Neural cell (in vitro differentiated cells): ENCODE measurements around the gene HEY2. TPM values are rescaled to one million over a fixed set of nuclear protein-coding genes. Genes with fewer than 3 reads are reported as not detected.

ENCODE experiments used
- H2AFZ ChIP-seq: fragments of 200-600, 300-800 bp; sonication (generic), shearing (Covaris generic); 2 replicates; pipeline ENCODE4 v1.6.0; 2014; ENCODE audit warnings: low read depth, mild to moderate bottlenecking, antibody characterized with exemption, low read length, moderate library complexity
- H3F3A ChIP-seq: fragments of 200-600 bp; shearing (Covaris generic); 2 replicates; pipeline ENCODE4 v1.6.1; 2016; ENCODE audit warnings: mild to moderate bottlenecking, moderate library complexity, mixed read lengths, antibody characterized with exemption, low read length; ENCODE audit not compliant: insufficient read depth, poor library complexity, severe bottlenecking
- H3K27ac ChIP-seq: fragments of 200-600, 300-800 bp; sonication (generic), shearing (Covaris generic); 2 replicates; pipeline ENCODE4 v1.5.1; 2014; ENCODE audit warnings: mild to moderate bottlenecking, low read length, moderate library complexity
- H3K27me3 ChIP-seq: fragments of 300-800, 200-600 bp; sonication (generic), shearing (Covaris generic); 2 replicates; pipeline ENCODE4 v1.6.0; 2014; ENCODE audit warnings: mild to moderate bottlenecking, low read depth, low read length, moderate library complexity; ENCODE audit not compliant: insufficient read depth
- H3K36me3 ChIP-seq: fragments of 300-800, 200-600 bp; sonication (generic), shearing (Covaris generic); 2 replicates; pipeline ENCODE4 v1.5.1; 2014; ENCODE audit warnings: mild to moderate bottlenecking, antibody characterized with exemption, low read length, moderate library complexity; ENCODE audit not compliant: insufficient read depth
- H3K4me2 ChIP-seq: fragments of 300-800, 200-600 bp; sonication (generic), shearing (Covaris generic); 2 replicates; pipeline ENCODE4 v1.6.0; 2014; ENCODE audit warnings: mild to moderate bottlenecking, low read length
- H3K4me3 ChIP-seq: fragments of 300-800, 200-600 bp; sonication (generic), shearing (Covaris generic); 2 replicates; pipeline ENCODE4 v1.5.1; 2014; ENCODE audit warnings: mild to moderate bottlenecking, low read length, moderate library complexity
- H3K79me2 ChIP-seq: fragments of 200-600 bp; shearing (Covaris generic); replicated peaks from 2 replicates; pipeline ENCODE4 v1.6.0; 2014; ENCODE audit warnings: mild to moderate bottlenecking, low read length, moderate library complexity; ENCODE audit not compliant: insufficient read depth
- H3K9ac ChIP-seq: fragments of 300-800, 200-600 bp; sonication (generic), shearing (Covaris generic); 2 replicates; pipeline ENCODE4 v1.6.1; 2016; ENCODE audit warnings: mild to moderate bottlenecking, low read length, mixed read lengths
- H3K9me2 ChIP-seq: fragments of 200-600 bp; shearing (Covaris generic); 2 replicates; pipeline ENCODE4 v1.6.1; 2016; ENCODE audit warnings: mild to moderate bottlenecking, low read length, mixed read lengths; ENCODE audit not compliant: insufficient read depth
- H3K9me3 ChIP-seq: fragments of 200-600, 300-800 bp; sonication (generic), shearing (Covaris generic); 2 replicates; pipeline ENCODE4 v1.6.1; 2016; ENCODE audit warnings: mild to moderate bottlenecking, mixed run types, low read length, moderate library complexity, mixed read lengths
- H4K20me1 ChIP-seq: fragments of 200-600 bp; shearing (Covaris generic); 2 replicates; pipeline ENCODE4 v1.6.1; 2016; ENCODE audit warnings: mild to moderate bottlenecking, mixed run types; ENCODE audit not compliant: insufficient read depth
- CTCF ChIP-seq: fragments of 450-650 bp; IDR thresholded peaks from 2 replicates; pipeline ENCODE4 v1.5.1; 2014; ENCODE audit warnings: antibody characterized with exemption, mild to moderate bottlenecking, moderate library complexity; ENCODE audit not compliant: poor library complexity, severe bottlenecking
- EP300 ChIP-seq: fragments of 450-650 bp; conservative IDR thresholded peaks from 2 replicates; pipeline ENCODE4 v1.6.1; 2014; ENCODE audit warnings: antibody characterized with exemption, mild to moderate bottlenecking, moderate library complexity; ENCODE audit not compliant: poor library complexity, severe bottlenecking
- EZH2 ChIP-seq: fragments of 200-600, 300-800 bp; shearing (Covaris generic), sonication (generic); IDR thresholded peaks from 2 replicates; pipeline ENCODE4 v1.6.1; 2014; ENCODE audit warnings: antibody characterized with exemption, low read length, borderline replicate concordance, mild to moderate bottlenecking; ENCODE audit not compliant: insufficient read depth, poor library complexity, severe bottlenecking
- MXI1 ChIP-seq: fragments of 450-650 bp; conservative IDR thresholded peaks from 2 replicates; pipeline ENCODE4 v1.6.1; 2014; ENCODE audit warnings: antibody characterized with exemption, mild to moderate bottlenecking; ENCODE audit not compliant: poor library complexity, severe bottlenecking
- POLR2AphosphoS5 ChIP-seq: IDR thresholded peaks from 2 replicates; pipeline ENCODE4 v1.6.1; 2012
- RAD21 ChIP-seq: fragments of 450-650 bp; conservative IDR thresholded peaks from 2 replicates; pipeline ENCODE4 v1.6.1; 2014; ENCODE audit warnings: antibody characterized with exemption, mild to moderate bottlenecking, moderate library complexity
- SMC3 ChIP-seq: fragments of 450-650 bp; conservative IDR thresholded peaks from 2 replicates; pipeline ENCODE4 v1.6.1; 2014; ENCODE audit warnings: antibody characterized with exemption, mild to moderate bottlenecking, moderate library complexity; ENCODE audit not compliant: poor library complexity
- TAF1 ChIP-seq: IDR thresholded peaks from 2 replicates; pipeline ENCODE4 v1.6.1; 2012; ENCODE audit warnings: low read depth
- polyA plus RNA-seq: library from polyadenylated mRNA; depleted of rRNA; stranded (reverse); fragments of >200 nt; gene quantifications from 2 replicates; pipeline ENCODE4 v1.2.3, GENCODE V29; 2014
- TF ChIP-seq, protein P1 (sequence below): IDR thresholded peaks from 2 replicates; pipeline ENCODE4 v1.6.1; 2012; ENCODE audit warnings: borderline replicate concordance

Gene HEY2
- polyA plus RNA-seq, 1 donor from 2014 or later = 0.20 TPM

DNA sequence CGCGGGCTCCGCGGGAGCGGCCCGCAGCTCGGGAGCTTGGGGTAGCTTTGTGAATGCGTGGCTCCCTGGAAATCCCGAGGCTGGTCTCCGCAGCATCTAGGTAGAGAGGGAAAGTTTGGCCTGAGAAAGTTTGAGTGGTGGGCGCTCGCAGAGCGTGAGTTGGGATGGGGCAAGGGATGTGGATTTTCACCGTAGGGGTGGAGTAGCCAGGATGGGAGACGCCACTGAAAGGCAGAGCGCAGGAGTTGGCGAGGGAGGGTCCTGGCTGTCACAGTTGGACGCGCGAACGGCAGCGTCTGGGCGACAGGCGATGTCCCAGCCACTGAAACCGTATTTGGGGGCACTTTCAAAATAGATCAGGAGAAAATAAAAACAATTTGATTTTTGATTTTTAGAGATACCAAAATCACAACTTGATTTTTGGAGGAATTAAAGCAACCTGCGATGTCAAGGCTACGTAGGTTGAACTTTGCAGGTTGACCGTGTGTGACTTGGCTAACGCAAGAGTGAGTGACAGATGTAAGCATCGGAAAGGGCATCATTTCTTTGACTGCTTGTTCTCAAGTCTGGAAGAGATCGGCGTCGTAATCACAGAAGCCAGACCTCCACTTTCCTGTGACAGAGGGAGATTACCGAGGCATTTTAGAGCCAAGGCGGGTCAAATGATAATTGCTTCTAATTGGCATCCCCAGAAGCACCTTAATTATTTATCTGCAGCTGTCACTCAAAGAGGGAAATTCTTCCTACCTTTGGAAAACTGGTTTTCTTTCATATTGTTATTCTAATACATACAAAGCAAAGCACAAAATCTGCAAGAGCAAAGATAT lies 646 bp downstream of the HEY2 start:
- Histone ChIP-seq H3K9me3 (no peaks in the 10 kb centered on the region), H2AFZ (peak overlapping the region; percentile 31), H3K9me2 (no peaks in the 10 kb centered on the region), H3F3A (no peaks in the 10 kb centered on the region), H3K4me2 (peak overlapping the region; percentile 23), H4K20me1 (no peaks in the 10 kb centered on the region), H3K4me3 (peak overlapping the region; percentile 74), H3K27me3 (peaks cover 76% of the 10 kb centered on the region), H3K9ac (peak overlapping the region; percentile 36), H3K36me3 (no peaks in the 10 kb centered on the region), H3K27ac (no peak overlapping the region), H3K79me2 (no peaks in the 10 kb centered on the region)
- no peak for TF ChIP-seq TAF1
- TF ChIP-seq CTCF = no peak
- no peak for TF ChIP-seq SMC3
- TF ChIP-seq POLR2AphosphoS5 = peak; percentile 21

- no peaks in the 10 kb centered on the region for H3K9me3 ChIP-seq
- H3F3A ChIP-seq = no peaks in the 10 kb centered on the region
- no peaks in the 10 kb centered on the region for H3K9me2 ChIP-seq
- TF ChIP-seq CTCF = no peak
- no peak overlapping the region for H3K27ac ChIP-seq
- H3K9ac ChIP-seq = no peak overlapping the region
- no peaks in the 10 kb centered on the region for H4K20me1 ChIP-seq
- peaks cover 68% of the 10 kb centered on the region for H3K27me3 ChIP-seq
- no peak overlapping the region for H3K4me2 ChIP-seq
- H3K36me3 ChIP-seq = no peaks in the 10 kb centered on the region
- H2AFZ ChIP-seq = no peak overlapping the region
- H3K79me2 ChIP-seq = no peaks in the 10 kb centered on the region
- H3K4me3 ChIP-seq = peak overlapping the region; percentile 74
Measured at GRCh38 chr6:125750692-125751333, 1.4 kb downstream of the HEY2 start.

- H3K36me3 ChIP-seq = no peaks in the 10 kb centered on the region
- H3K27ac ChIP-seq = no peak overlapping the region
- no peak overlapping the region for H3K4me2 ChIP-seq
- H3K79me2 ChIP-seq = no peaks in the 10 kb centered on the region
- H3K27me3 ChIP-seq = peaks cover 62% of the 10 kb centered on the region
- H4K20me1 ChIP-seq = no peaks in the 10 kb centered on the region
- H3K9me2 ChIP-seq = no peaks in the 10 kb centered on the region
- H3F3A ChIP-seq = no peaks in the 10 kb centered on the region
- H2AFZ ChIP-seq = no peak overlapping the region
- H3K9me3 ChIP-seq = no peaks in the 10 kb centered on the region
- H3K4me3 ChIP-seq = no peak overlapping the region
- TF ChIP-seq, protein P1, sequence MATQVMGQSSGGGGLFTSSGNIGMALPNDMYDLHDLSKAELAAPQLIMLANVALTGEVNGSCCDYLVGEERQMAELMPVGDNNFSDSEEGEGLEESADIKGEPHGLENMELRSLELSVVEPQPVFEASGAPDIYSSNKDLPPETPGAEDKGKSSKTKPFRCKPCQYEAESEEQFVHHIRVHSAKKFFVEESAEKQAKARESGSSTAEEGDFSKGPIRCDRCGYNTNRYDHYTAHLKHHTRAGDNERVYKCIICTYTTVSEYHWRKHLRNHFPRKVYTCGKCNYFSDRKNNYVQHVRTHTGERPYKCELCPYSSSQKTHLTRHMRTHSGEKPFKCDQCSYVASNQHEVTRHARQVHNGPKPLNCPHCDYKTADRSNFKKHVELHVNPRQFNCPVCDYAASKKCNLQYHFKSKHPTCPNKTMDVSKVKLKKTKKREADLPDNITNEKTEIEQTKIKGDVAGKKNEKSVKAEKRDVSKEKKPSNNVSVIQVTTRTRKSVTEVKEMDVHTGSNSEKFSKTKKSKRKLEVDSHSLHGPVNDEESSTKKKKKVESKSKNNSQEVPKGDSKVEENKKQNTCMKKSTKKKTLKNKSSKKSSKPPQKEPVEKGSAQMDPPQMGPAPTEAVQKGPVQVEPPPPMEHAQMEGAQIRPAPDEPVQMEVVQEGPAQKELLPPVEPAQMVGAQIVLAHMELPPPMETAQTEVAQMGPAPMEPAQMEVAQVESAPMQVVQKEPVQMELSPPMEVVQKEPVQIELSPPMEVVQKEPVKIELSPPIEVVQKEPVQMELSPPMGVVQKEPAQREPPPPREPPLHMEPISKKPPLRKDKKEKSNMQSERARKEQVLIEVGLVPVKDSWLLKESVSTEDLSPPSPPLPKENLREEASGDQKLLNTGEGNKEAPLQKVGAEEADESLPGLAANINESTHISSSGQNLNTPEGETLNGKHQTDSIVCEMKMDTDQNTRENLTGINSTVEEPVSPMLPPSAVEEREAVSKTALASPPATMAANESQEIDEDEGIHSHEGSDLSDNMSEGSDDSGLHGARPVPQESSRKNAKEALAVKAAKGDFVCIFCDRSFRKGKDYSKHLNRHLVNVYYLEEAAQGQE = no peak
- TF ChIP-seq SMC3 (no peak), EZH2 (no peak), MXI1 (no peak), EP300 (no peak), TAF1 (no peak), POLR2AphosphoS5 (no peak), RAD21 (no peak), CTCF (no peak)
- H3K9ac ChIP-seq = no peak overlapping the region
Measured at GRCh38 chr6:125751334-125751916, 2.0 kb downstream of the HEY2 start.
